ENCODE results near the gene LRIG1. TPM values are rescaled to one million over a fixed set of nuclear protein-coding genes. Genes with fewer than 3 reads are reported as not detected.

LRIG1 gene
- total RNA-seq, 4 donors from 2014 or later: 44.2 to 96.2 (median 57.6) TPM

DNA sequence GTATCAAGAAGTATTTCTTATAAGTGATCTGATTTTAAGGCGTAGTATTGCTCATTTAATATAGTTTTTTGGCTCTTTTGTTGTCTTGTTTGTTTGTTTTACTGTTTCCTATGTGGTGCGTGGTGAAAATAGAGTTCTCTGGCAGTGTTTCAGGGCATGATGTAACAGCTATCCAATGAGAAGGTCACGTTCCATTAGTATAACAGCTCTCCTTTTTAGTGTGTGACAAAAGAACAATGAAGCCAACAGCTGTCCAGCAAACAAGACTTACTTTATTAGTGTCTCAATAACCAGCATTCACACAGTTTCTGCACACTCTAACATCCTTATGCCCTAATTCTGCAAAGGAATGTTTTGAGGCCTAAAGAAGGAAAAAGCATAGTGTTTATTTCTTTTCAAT, 152.1 kb downstream of the LRIG1 start:
- DNase-seq (ENCODE audit: low spot score): no peak
- TF ChIP-seq CTCF (IDR thresholded peaks at IDR 0.05): no peak
- ATAC-seq (ENCODE audit: low FRiP score): no peak

DNA sequence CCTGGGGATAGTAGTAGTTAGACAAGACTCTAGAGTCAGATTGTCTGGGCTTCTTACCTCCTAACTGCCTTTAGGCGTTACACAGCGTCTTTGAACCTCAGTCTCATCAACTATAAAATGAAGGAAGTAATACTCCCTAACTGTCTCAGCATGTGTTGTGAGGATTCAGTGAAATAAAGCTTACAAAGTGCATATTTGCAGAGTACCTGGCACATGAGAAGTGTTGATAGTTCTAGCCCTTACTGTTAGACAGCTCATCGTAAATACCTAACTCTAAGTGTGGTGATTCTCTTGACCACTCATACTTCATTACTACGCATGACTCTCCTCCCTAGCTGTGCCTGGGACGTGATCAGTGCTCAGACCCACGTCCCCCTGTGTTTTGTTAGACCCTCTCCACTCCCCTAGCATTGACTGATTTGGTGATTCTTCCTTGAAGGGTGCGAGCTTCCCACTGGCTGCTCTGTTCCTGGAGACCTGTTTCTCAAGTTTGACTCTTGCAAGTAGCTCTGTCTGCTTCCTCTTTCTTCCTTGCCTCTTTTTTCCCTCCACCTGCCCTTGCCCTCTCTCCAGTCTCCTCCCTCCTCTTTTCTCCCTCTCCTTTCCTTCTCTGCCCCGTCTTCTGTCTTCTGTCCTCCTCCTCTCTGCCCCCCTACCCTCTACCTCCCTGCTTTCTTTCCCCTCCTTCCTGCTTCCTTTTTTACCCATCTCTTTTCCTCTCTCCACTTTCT, 155.8 kb downstream of the LRIG1 start:
- ATAC-seq (ENCODE audit: low FRiP score) (no peak), DNase-seq (ENCODE audit: low spot score) (no peak)
- TF ChIP-seq CTCF (IDR thresholded peaks at IDR 0.05): no peak

- DNase-seq (ENCODE audit: low spot score) (no peak), ATAC-seq (ENCODE audit: low FRiP score) (no peak)
- TF ChIP-seq CTCF (IDR thresholded peaks at IDR 0.05): no peak
Measured at GRCh38 chr3:66344391-66344811, 156.4 kb downstream of the LRIG1 start.

GRCh38 chr3:66342717-66343356, 158.0 kb downstream of the LRIG1 start:
- no peak for DNase-seq (ENCODE audit: low spot score)
- TF ChIP-seq CTCF (IDR thresholded peaks at IDR 0.05): no peak
- no peak for ATAC-seq (ENCODE audit: low FRiP score)

GRCh38 chr3:66338927-66339326, 161.9 kb downstream of the LRIG1 start:
- ATAC-seq (ENCODE audit: low FRiP score): no peak
- DNase-seq (ENCODE audit: low spot score): no peak
- no peak for TF ChIP-seq CTCF (IDR thresholded peaks at IDR 0.05)

- TF ChIP-seq CTCF (IDR thresholded peaks at IDR 0.05): no peak
- ATAC-seq (ENCODE audit: low FRiP score) (no peak), DNase-seq (ENCODE audit: low spot score) (no peak)
Measured at GRCh38 chr3:66336333-66336766, 164.5 kb downstream of the LRIG1 start.

DNA sequence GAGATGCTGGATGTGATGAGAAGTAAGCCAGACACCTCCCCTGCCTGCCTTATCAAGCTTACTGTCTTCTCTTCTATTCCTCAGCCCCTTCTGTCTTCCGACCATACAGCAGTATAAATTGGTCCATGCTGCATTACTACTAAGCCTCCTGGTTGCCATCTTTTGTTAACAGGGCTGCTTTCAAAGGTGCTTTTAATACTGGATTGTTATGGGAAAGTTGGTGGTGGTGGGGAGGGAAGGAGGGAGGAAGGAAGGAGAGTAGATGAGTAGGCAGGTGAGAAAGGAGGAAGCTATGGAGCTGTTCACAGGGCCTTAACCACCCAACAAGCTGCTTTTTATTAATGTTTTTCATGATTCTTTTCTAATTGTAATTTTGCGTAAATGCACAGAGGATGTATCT, 165.2 kb downstream of the LRIG1 start:
- no peak for TF ChIP-seq CTCF (IDR thresholded peaks at IDR 0.05)
- ATAC-seq (ENCODE audit: low FRiP score) (no peak), DNase-seq (ENCODE audit: low spot score) (no peak)

All from omental fat pad (tissue), 4 donors.